ENCODE measurements around the gene MBOAT7.

Gene MBOAT7

DNA sequence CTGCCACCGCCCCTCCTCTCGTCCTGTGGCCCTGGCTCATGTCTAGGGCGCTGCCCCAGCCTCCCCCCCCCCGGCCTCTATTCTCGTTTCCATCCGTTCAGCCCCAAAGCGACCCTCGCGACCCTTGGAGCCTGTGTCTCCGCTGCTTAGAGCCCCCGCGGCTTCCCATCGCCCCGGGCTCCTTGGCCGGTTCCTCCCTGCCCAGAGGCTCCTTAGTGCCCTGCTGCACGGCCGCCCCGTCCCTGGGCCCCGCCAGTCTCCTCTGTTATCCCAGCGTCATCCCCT, 61.0 kb downstream of the MBOAT7 start:
- in situ Hi-C loops (cut with MboI; ENCODE audit: low pct_unique_long_range_greater_than_20kb, low sequenced_read_pairs, unreplicated experiment): no loop called here
- TF ChIP-seq CTCF (IDR thresholded peaks at IDR 0.05; ENCODE audit: extremely low read depth, insufficient read depth, missing control alignments): no peak
- no peak for DNase-seq (ENCODE audit: low spot score)

DNA sequence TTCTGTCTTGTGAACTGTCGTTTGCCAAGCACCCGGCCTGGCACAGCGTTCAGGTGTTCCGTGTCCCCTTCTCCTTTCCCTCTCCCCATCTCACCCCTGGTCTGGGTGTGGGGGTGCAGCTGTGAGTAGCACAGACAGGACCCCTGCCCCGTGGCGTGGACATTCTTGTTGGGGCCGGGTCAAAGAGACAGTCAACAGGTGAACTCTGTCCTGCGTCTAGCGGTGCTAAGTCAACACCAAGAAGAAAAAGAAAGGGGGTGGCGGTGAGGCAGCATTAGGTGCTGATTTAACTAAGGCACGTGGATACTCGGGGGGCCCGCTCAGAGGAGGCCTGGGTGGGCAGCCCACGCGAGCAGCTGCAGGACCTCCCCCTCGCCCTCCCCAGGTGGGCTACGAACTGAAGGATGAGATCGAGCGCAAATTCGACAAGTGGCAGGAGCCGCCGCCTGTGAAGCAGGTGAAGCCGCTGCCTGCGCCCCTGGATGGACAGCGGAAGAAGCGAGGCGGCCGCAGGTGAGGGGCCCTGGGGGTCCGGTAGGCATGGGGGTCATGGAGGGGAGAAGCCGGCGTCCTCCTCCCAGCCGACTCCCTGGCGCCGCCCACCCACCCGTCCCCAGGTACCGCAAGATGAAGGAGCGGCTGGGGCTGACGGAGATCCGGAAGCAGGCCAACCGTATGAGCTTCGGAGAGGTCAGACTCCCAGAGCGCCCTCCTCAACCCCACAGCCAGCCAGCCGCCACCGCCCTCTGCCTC, 61.5 kb downstream of the MBOAT7 start:
- in situ Hi-C loops (cut with MboI; ENCODE audit: low pct_unique_long_range_greater_than_20kb, low sequenced_read_pairs, unreplicated experiment): no loop called here
- no peak for DNase-seq (ENCODE audit: low spot score)
- TF ChIP-seq CTCF (IDR thresholded peaks at IDR 0.05; ENCODE audit: extremely low read depth, insufficient read depth, missing control alignments): no peak

- no peak for DNase-seq (ENCODE audit: low spot score)
- in situ Hi-C loops (cut with MboI; ENCODE audit: low pct_unique_long_range_greater_than_20kb, low sequenced_read_pairs, unreplicated experiment): no loop called here
- TF ChIP-seq CTCF (IDR thresholded peaks at IDR 0.05; ENCODE audit: extremely low read depth, insufficient read depth, missing control alignments): no peak
Measured at GRCh38 chr19:54125713-54126112, 63.7 kb downstream of the MBOAT7 start.

DNA sequence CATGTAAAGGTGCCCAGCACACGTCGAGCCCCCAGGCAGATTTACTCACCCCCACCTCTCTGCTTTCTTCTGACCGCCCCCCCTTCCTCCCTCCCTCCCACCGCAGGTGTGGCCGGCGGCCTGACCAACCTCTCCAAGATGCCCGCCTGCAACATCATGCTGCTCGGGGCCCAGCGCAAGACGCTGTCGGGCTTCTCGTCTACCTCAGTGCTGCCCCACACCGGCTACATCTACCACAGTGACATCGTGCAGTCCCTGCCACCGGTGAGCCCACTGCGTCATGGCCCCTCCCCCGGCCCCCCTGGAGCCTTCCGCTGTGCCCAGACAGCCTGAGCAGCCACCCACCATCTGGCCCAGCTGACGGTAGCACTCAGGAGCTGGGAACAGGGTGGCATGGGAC, 65.0 kb downstream of the MBOAT7 start:
- in situ Hi-C loops (cut with MboI; ENCODE audit: low pct_unique_long_range_greater_than_20kb, low sequenced_read_pairs, unreplicated experiment): no loop called here
- no peak for TF ChIP-seq CTCF (IDR thresholded peaks at IDR 0.05; ENCODE audit: extremely low read depth, insufficient read depth, missing control alignments)
- no peak for DNase-seq (ENCODE audit: low spot score)

DNA sequence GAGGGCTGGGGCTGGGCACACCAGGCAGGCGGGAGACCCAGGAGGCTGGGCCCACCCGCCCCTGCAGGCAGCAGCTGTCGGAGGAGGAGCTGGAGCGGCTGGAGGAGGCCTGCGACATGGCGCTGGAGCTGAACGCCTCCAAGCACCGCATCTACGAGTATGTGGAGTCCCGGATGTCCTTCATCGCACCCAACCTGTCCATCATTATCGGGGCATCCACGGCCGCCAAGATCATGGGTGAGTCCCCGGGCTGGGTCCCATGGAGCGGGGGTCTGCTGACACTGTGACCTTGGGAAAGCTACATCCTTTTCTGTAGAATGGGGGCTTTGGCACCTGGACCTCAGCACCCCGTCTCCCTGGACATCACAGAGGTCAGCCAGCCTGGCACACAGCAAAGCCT, 65.7 kb downstream of the MBOAT7 start:
- TF ChIP-seq CTCF (IDR thresholded peaks at IDR 0.05; ENCODE audit: extremely low read depth, insufficient read depth, missing control alignments): no peak
- no peak for DNase-seq (ENCODE audit: low spot score)
- in situ Hi-C loops (cut with MboI; ENCODE audit: low pct_unique_long_range_greater_than_20kb, low sequenced_read_pairs, unreplicated experiment): no loop called here

All from GM13977 (cell line).